BE2C (cell line): ENCODE data around the gene CCDC97.

Experiments used
- DNase-seq: peaks from one replicate; pipeline ENCODE4 v3.0.0-alpha.2; 2020
- H3K27me3 ChIP-seq: fragments of 250-450 bp; sonication (Bioruptor Pico); 2 replicates; pipeline ENCODE4 v1.5.1; 2020; ENCODE audit warnings: mild to moderate bottlenecking
- H3K36me3 ChIP-seq: fragments of 250-450 bp; sonication (Bioruptor Pico); 2 replicates; pipeline ENCODE4 v1.5.1; 2020; ENCODE audit warnings: mild to moderate bottlenecking
- H3K4me1 ChIP-seq: fragments of 250-450 bp; sonication (Bioruptor Pico); 2 replicates; pipeline ENCODE4 v1.5.1; 2020
- H3K4me3 ChIP-seq: 2 replicates; pipeline ENCODE4 v1.5.1; 2011; ENCODE audit warnings: low read depth, low read length
- H3K9me3 ChIP-seq: fragments of 250-450 bp; sonication (Bioruptor Pico); 2 replicates; pipeline ENCODE4 v1.5.1; 2020
- TF ChIP-seq, protein P1 (sequence below): IDR thresholded peaks from 2 replicates; pipeline ENCODE4 v1.5.1; 2012; ENCODE audit warnings: mild to moderate bottlenecking, low read depth, low read length

Gene CCDC97

DNA sequence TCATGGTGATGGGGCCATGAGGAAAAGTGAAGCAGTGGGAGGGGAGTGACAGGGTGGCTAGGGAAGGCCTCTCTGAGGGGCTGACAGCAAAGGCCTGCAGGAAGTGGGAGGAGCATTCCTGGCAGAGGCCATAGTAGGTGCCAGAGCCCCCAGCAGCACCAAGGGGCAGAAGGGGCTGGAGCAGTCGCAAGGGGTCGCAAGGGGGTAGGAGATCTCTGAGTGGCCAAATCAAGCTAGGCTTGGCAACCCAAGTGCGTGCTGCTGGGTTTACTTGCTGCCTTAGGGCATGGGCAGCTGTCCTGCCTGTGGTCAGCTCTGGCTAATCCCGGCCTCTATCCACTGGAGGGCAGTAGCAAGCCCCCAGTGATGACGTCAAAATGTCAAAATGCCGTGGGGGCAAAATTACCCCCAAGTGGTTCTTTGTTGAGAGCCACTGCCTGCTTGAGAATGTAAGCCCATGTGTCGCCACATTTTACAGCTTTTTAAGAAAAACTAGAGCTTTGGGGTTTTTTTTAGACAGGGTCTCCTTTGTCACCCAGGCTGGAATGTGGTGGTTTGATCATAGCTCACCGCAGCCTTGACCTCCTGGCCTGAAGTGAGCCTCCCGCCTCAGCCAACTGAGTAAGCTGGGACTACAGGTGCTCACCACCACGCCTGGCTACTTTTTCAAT lies 11.8 kb downstream of the CCDC97 start:
- Histone ChIP-seq H3K9me3 (no peaks in the 10 kb centered on the region), H3K36me3 (peaks cover 25% of the 10 kb centered on the region), H3K4me3 (no peak overlapping the region), H3K4me1 (peaks cover 47% of the 10 kb centered on the region), H3K27me3 (no peaks in the 10 kb centered on the region)
- peak; percentile 71 for DNase-seq
- TF ChIP-seq, protein P1, sequence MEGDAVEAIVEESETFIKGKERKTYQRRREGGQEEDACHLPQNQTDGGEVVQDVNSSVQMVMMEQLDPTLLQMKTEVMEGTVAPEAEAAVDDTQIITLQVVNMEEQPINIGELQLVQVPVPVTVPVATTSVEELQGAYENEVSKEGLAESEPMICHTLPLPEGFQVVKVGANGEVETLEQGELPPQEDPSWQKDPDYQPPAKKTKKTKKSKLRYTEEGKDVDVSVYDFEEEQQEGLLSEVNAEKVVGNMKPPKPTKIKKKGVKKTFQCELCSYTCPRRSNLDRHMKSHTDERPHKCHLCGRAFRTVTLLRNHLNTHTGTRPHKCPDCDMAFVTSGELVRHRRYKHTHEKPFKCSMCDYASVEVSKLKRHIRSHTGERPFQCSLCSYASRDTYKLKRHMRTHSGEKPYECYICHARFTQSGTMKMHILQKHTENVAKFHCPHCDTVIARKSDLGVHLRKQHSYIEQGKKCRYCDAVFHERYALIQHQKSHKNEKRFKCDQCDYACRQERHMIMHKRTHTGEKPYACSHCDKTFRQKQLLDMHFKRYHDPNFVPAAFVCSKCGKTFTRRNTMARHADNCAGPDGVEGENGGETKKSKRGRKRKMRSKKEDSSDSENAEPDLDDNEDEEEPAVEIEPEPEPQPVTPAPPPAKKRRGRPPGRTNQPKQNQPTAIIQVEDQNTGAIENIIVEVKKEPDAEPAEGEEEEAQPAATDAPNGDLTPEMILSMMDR: peak; percentile 76

DNA sequence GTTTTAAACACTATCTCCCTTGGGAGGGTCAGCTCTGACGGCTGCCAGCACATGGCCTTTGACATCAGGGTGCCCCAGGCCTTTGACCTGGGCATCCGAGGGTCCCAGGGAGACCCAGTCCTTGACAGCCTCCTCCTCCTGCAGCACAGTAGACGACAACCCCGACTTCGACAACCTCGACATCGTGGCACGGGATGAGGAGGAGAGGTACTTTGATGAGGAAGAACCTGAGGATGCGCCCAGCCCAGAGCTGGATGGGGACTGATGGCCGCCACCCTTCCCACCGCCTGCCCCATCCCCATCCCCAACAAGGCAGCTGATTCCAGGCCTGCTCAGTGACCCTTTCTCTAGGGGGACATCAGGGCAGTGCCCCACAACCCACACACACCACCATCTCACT lies 12.5 kb downstream of the CCDC97 start:
- Histone ChIP-seq H3K4me1 (peaks cover 54% of the 10 kb centered on the region), H3K36me3 (peaks cover 19% of the 10 kb centered on the region), H3K27me3 (no peaks in the 10 kb centered on the region), H3K4me3 (no peak overlapping the region), H3K9me3 (no peaks in the 10 kb centered on the region)
- TF ChIP-seq, protein P1: no peak
- no peak for DNase-seq

DNA sequence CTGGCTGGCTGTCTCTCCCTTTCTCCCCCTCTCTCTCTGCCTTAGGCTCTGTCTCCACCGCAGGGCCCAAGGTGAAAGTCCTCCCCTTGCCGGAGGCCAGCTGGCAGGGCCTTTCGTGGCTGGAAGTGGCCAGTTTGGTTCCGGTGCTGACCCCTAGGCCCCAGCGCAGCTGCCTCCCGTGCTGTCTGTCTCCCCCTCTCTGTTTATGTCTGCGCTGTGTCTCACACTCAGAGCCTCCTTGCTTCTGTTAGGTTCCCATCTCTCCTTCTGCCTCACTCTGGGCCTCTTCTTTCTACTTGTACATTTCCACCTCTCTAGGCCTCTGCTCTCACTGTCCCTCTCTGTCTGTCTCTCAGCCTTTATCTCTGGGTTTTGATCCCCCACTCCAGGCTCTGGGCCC lies 13.1 kb downstream of the CCDC97 start:
- peak overlapping the region; percentile 23; the same call in 1 of the 2 replicates for H3K4me3 ChIP-seq

DNA sequence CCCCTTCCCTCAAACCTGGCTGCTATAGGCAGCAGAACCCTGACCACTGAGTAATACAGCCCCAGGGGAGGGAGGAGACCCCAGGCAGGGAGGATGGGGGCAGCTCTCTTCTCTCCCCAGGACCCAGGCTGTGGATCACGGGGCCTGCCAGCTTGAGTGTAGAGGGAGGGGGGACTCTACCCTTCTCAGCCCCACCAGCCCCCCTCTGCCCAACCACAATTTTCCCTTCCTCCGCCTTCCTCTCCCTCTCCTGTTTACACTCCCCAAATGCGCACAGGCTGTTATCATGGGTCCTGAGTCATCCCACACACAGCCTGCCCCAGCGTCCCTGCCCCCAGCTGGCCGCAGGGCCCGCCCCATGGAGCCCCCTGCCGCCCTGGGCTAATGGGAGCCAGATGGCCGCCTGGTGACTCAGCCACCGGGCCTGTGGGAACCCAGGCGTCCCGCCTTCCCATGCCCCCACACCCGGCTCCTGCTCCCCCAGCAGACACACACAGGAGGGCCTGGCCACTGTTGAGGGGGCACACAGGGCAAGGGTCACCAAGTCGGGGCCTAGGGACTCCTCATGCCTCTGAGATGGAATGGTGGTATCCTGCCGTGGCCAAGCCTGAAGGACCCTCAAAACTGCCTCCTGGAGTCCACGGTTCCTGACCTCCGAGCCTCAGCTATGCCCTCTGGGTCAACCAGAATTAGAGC lies 13.6 kb downstream of the CCDC97 start:
- DNase-seq: peak; percentile 92
- H3K4me3 ChIP-seq: peak overlapping the region; percentile 4; the same call in 1 of the 2 replicates

More for the DNA sequence above, 13.1 kb downstream of the CCDC97 start:
- DNase-seq: no peak
- Histone ChIP-seq H3K36me3 (peaks cover 18% of the 10 kb centered on the region), H3K9me3 (no peaks in the 10 kb centered on the region), H3K4me1 (peaks cover 60% of the 10 kb centered on the region), H3K27me3 (no peaks in the 10 kb centered on the region)
- TF ChIP-seq, protein P1: no peak

DNA sequence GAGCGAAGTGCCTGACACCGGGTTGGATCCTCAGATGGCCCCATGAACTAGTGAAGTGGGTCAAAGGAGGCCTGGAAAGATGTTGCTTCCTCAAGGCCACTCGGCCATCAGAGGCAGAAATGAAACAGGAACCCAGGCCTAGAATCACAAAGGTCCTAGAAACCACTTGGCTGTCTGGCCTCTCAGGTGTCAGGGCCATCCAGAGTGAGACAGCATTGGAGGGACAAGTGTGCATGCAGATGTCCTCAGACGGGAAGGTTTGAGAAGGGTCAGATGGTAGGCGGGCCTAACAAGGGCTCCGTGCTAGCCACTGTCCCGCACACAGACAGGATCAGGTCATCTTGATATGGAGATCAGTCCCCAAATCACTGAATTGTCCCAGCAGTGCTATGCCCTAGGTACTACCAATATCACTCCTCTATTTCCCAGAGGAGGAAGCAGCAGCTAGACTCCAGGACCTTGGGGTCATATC lies 14.3 kb downstream of the CCDC97 start:
- H3K4me1 ChIP-seq: peaks cover 67% of the 10 kb centered on the region
- H3K9me3 ChIP-seq: no peaks in the 10 kb centered on the region
- no peak overlapping the region for H3K4me3 ChIP-seq
- H3K27me3 ChIP-seq: no peaks in the 10 kb centered on the region
- peaks cover 6% of the 10 kb centered on the region for H3K36me3 ChIP-seq
- TF ChIP-seq, protein P1: no peak
- no peak for DNase-seq

More for the DNA sequence above, 13.6 kb downstream of the CCDC97 start:
- H3K36me3 ChIP-seq: peaks cover 13% of the 10 kb centered on the region
- H3K27me3 ChIP-seq: no peaks in the 10 kb centered on the region
- no peaks in the 10 kb centered on the region for H3K9me3 ChIP-seq
- peaks cover 64% of the 10 kb centered on the region for H3K4me1 ChIP-seq
- TF ChIP-seq, protein P1: no peak
